Measurements from ENCODE around the gene CENPM.
A peak's percentile ranks its signal among the peaks of the same experiment; 100 is the strongest.

Gene CENPM

DNA sequence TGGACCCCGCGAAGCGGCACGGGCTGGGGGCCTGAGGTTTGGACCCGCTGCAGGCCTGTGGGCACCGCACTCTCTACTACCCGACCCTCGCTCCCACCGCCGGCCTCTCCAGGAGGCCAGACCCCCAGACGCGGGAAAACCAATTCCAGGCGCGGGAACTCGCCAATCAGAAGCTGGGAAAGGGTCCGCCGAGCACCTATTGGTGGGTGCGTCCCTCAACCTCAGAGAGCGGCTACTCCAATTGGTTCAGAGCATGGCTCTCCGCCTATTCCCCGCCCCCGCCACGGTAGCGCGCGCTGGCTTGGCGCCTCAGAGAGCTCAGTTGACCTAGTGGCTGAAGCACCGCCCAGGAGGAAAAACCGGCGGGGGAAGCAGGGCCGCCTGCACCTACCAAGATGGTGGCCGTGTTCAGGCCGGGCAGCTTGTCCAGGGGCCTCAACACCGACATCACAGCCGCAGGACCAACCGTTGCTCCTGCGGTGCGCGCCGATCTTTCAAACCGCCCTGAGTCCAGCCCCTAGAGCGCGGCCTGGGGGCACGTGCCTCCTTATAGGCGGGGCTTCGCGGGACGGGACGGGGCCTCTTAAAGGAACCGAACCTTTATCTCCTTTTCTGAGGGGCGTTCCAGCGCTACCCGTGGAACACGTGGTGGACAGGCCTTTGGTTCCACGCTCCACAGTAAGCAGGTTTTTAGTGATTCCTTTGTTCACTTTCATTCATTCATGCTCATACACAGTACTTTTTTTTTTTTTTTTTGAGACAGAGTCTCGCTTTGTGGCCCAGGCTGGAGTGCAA, at the start of gene CENPM:
TSS of gene CENPM (minus strand) at position 524 of the 795 bp plus-strand sequence. CDS start at position 448, 76 bp downstream.
- H3K4me3 ChIP-seq (ENCODE audit: low read depth in 1 of 2, low read length in 2 of 2) = peak within 1 kb of the TSS; percentile 49 to 67
- no peak within 1 kb of the TSS for H3K9ac ChIP-seq (ENCODE audit: low read length)
- peak within 1 kb of the TSS; percentile 12 for H3K27ac ChIP-seq (ENCODE audit: low read depth, low read length)

GRCh38 chr22:41995211-41995610, 48.3 kb upstream of the CENPM start:
- H3K36me3 ChIP-seq (ENCODE audit: insufficient read depth, low read length) = no peaks in the 10 kb centered on the region
- no peaks in the 10 kb centered on the region for H3K9me3 ChIP-seq (ENCODE audit: low read length)
- no peak overlapping the region for H3K4me3 ChIP-seq (ENCODE audit: low read depth in 1 of 2, low read length in 2 of 2)
- no peak overlapping the region for H3K27ac ChIP-seq (ENCODE audit: low read depth, low read length)
- H3K4me1 ChIP-seq (ENCODE audit: insufficient read depth, low read length) = no peaks in the 10 kb centered on the region
- no peak overlapping the region for H3K9ac ChIP-seq (ENCODE audit: low read length)
- no peaks in the 10 kb centered on the region for H3K27me3 ChIP-seq (ENCODE audit: control insufficient read depth in 1 of 2, insufficient read depth in 2 of 2, low read length in 2 of 2)

More for the DNA sequence above, at the start of gene CENPM:
- Histone ChIP-seq H3K4me1 (ENCODE audit: insufficient read depth, low read length) (no peaks in the 10 kb centered on the region), H3K27me3 (ENCODE audit: control insufficient read depth in 1 of 2, insufficient read depth in 2 of 2, low read length in 2 of 2) (peaks cover 0 to 11% of the 10 kb centered on the region in 2 donors), H3K36me3 (ENCODE audit: insufficient read depth, low read length) (no peaks in the 10 kb centered on the region), H3K9me3 (ENCODE audit: low read length) (no peaks in the 10 kb centered on the region)

DNA sequence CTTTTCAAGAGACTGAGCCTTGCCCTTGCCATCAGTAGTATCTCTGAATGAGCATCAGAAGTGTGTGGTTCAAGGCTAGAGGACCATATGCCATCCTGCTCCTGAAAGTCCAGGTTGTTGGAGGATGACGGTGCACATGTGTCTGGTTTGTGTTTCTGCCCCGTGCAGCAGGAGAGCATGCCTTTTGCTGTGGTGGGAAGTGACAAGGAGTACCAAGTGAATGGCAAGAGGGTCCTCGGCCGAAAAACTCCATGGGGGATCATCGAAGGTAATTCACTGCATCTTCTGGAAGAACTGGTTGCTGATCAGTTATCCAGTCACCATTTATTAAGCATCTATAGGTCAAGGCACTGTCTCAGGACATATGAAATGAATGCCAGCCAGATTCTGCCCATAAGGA, 45.5 kb upstream of the CENPM start:
- H3K27ac ChIP-seq (ENCODE audit: low read depth, low read length) = no peak overlapping the region
- H3K4me1 ChIP-seq (ENCODE audit: insufficient read depth, low read length) = no peaks in the 10 kb centered on the region
- no peak overlapping the region for H3K9ac ChIP-seq (ENCODE audit: low read length)
- no peaks in the 10 kb centered on the region for H3K9me3 ChIP-seq (ENCODE audit: low read length)
- H3K36me3 ChIP-seq (ENCODE audit: insufficient read depth, low read length) = no peaks in the 10 kb centered on the region
- H3K27me3 ChIP-seq (ENCODE audit: control insufficient read depth in 1 of 2, insufficient read depth in 2 of 2, low read length in 2 of 2) = no peaks in the 10 kb centered on the region
- no peak overlapping the region for H3K4me3 ChIP-seq (ENCODE audit: low read depth in 1 of 2, low read length in 2 of 2)

GRCh38 chr22:41991111-41991510, 44.2 kb upstream of the CENPM start:
- Histone ChIP-seq H3K27ac (ENCODE audit: low read depth, low read length) (no peak overlapping the region), H3K4me3 (ENCODE audit: low read depth in 1 of 2, low read length in 2 of 2) (no peak overlapping the region), H3K27me3 (ENCODE audit: control insufficient read depth in 1 of 2, insufficient read depth in 2 of 2, low read length in 2 of 2) (no peaks in the 10 kb centered on the region), H3K9me3 (ENCODE audit: low read length) (no peaks in the 10 kb centered on the region), H3K36me3 (ENCODE audit: insufficient read depth, low read length) (no peaks in the 10 kb centered on the region), H3K4me1 (ENCODE audit: insufficient read depth, low read length) (no peaks in the 10 kb centered on the region), H3K9ac (ENCODE audit: low read length) (no peak overlapping the region)

DNA sequence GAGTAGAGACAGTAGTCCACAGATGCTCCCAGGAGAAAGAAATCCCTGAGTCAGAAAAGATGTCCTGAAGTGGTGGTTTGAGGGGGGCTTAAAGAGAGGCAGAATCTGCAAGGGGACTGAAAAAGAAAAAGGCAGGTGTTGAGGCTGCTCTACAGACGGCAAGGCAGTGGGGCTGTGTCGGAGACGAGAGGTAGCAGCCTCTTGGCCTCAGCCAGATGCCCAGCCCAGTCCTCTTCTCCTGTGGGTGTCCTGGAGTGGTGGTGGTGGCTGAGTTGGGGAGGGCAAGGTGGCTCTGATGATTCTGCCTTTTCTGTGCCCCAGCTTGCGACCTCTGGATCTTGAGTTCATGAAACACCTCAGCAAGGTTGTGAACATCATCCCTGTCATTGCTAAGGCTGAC, 42.3 kb upstream of the CENPM start:
- H3K27ac ChIP-seq (ENCODE audit: low read depth, low read length) = no peak overlapping the region
- H3K4me3 ChIP-seq (ENCODE audit: low read depth in 1 of 2, low read length in 2 of 2) = no peak overlapping the region
- H3K4me1 ChIP-seq (ENCODE audit: insufficient read depth, low read length) = no peaks in the 10 kb centered on the region
- no peaks in the 10 kb centered on the region for H3K36me3 ChIP-seq (ENCODE audit: insufficient read depth, low read length)
- no peaks in the 10 kb centered on the region for H3K27me3 ChIP-seq (ENCODE audit: control insufficient read depth in 1 of 2, insufficient read depth in 2 of 2, low read length in 2 of 2)
- H3K9me3 ChIP-seq (ENCODE audit: low read length) = no peaks in the 10 kb centered on the region
- no peak overlapping the region for H3K9ac ChIP-seq (ENCODE audit: low read length)

DNA sequence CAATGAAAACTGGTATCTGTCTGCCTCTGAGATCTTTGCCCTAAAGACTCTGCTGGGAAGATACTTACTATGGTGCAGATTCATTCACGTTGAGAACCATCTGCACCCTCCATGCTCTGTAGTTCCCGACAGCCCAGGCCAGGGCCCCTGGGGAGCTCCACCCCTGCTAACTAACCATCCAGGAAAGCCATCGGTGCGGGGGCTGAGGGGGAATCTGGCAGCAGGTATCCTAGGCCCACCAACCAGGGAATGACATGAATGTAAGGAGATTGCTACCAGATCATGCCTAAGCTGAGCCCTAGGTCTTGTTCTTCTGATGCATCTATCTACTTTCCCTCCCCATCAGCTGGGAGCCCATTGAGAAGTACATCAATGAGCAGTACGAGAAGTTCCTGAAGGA, 40.3 kb upstream of the CENPM start:
- Histone ChIP-seq H3K4me1 (ENCODE audit: insufficient read depth, low read length) (no peaks in the 10 kb centered on the region), H3K36me3 (ENCODE audit: insufficient read depth, low read length) (no peaks in the 10 kb centered on the region), H3K4me3 (ENCODE audit: low read depth in 1 of 2, low read length in 2 of 2) (no peak overlapping the region), H3K9me3 (ENCODE audit: low read length) (no peaks in the 10 kb centered on the region), H3K27me3 (ENCODE audit: control insufficient read depth in 1 of 2, insufficient read depth in 2 of 2, low read length in 2 of 2) (no peaks in the 10 kb centered on the region), H3K27ac (ENCODE audit: low read depth, low read length) (no peak overlapping the region), H3K9ac (ENCODE audit: low read length) (no peak overlapping the region)

DNA sequence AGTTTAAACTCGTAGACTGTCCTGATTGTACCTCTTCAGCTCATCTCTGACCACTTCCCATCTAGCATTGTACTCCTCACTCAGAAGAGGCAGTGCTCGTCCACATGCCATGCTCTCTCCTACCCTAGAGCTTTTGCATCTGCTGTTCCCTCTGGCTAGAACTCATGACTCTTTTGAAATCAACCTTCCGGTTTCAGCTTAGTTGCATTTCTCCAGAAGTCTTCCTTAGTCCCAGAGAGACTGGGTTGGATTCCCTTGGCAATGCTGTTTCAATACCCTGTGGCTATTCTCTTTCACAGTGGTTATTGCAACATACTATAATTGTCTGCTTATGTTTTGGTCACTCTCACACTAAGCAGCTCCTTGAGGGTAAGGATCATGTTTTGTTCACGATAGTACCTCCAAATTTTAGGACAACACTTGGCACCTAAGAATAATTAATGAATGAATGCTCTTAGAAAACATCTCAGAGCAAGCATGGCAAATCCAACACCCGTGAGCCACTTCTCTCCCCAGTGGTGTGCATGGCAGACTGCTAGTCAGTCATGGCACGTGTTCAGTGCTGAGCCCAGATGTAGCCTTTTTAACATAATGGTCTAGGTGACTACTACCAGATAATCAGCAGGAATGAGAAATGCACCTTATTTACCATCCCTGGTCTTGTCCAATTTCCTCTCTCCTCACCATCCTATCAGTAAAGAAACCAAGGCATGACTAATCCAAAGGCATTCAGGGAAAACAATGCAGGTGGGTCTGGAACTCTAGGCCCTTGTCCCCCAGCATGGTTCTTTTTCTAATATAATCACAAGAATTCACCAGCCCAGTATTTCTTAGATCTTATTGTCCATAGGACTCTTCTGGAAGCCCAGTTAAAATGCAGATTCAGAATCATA, 36.8 kb upstream of the CENPM start:
- no peaks in the 10 kb centered on the region for H3K4me1 ChIP-seq (ENCODE audit: insufficient read depth, low read length)
- H3K4me3 ChIP-seq (ENCODE audit: low read depth in 1 of 2, low read length in 2 of 2) = no peak overlapping the region
- H3K36me3 ChIP-seq (ENCODE audit: insufficient read depth, low read length) = no peaks in the 10 kb centered on the region
- H3K27ac ChIP-seq (ENCODE audit: low read depth, low read length) = no peak overlapping the region
- no peak overlapping the region for H3K9ac ChIP-seq (ENCODE audit: low read length)
- H3K9me3 ChIP-seq (ENCODE audit: low read length) = no peaks in the 10 kb centered on the region
- no peaks in the 10 kb centered on the region for H3K27me3 ChIP-seq (ENCODE audit: control insufficient read depth in 1 of 2, insufficient read depth in 2 of 2, low read length in 2 of 2)

DNA sequence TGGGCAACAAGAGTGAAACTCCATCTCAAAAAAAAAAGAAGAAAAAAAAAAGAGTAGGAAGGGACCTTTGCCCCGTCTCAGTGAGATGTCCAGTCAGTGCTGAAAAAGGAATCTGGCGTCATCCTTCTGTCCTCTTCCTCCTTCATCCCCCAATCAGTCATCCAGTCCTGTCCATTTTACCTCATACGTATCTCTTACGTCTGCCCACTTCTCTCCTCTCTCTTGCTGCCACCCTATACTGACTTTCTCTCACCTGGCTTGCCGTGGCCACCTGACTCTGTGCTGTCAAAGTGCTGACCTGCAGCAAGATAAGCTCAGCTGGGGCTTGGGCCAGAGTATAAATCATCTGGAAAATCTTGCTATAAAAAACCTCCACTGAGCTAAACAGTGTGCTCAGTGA, 35.9 kb upstream of the CENPM start:
- Histone ChIP-seq H3K9me3 (ENCODE audit: low read length) (no peaks in the 10 kb centered on the region), H3K27me3 (ENCODE audit: control insufficient read depth in 1 of 2, insufficient read depth in 2 of 2, low read length in 2 of 2) (peaks cover 0 to 4% of the 10 kb centered on the region in 2 donors), H3K4me3 (ENCODE audit: low read depth in 1 of 2, low read length in 2 of 2) (no peak overlapping the region), H3K27ac (ENCODE audit: low read depth, low read length) (no peak overlapping the region), H3K9ac (ENCODE audit: low read length) (no peak overlapping the region), H3K4me1 (ENCODE audit: insufficient read depth, low read length) (no peaks in the 10 kb centered on the region), H3K36me3 (ENCODE audit: insufficient read depth, low read length) (no peaks in the 10 kb centered on the region)

- no peaks in the 10 kb centered on the region for H3K36me3 ChIP-seq (ENCODE audit: insufficient read depth, low read length)
- peaks cover 6 to 28% of the 10 kb centered on the region in 2 donors for H3K27me3 ChIP-seq (ENCODE audit: control insufficient read depth in 1 of 2, insufficient read depth in 2 of 2, low read length in 2 of 2)
- H3K9ac ChIP-seq (ENCODE audit: low read length) = no peak overlapping the region
- no peaks in the 10 kb centered on the region for H3K9me3 ChIP-seq (ENCODE audit: low read length)
- peaks cover 3% of the 10 kb centered on the region for H3K4me1 ChIP-seq (ENCODE audit: insufficient read depth, low read length)
- H3K4me3 ChIP-seq (ENCODE audit: low read depth in 1 of 2, low read length in 2 of 2) = no peak overlapping the region
- no peak overlapping the region for H3K27ac ChIP-seq (ENCODE audit: low read depth, low read length)
These were observed 32.7 kb upstream of the CENPM start for GRCh38 chr22:41979423-41980250.

GRCh38 chr22:41978732-41979131, 31.8 kb upstream of the CENPM start:
- Histone ChIP-seq H3K27ac (ENCODE audit: low read depth, low read length) (no peak overlapping the region), H3K27me3 (ENCODE audit: control insufficient read depth in 1 of 2, insufficient read depth in 2 of 2, low read length in 2 of 2) (peaks cover 6 to 28% of the 10 kb centered on the region in 2 donors), H3K4me1 (ENCODE audit: insufficient read depth, low read length) (peaks cover 3% of the 10 kb centered on the region), H3K9ac (ENCODE audit: low read length) (no peak overlapping the region), H3K9me3 (ENCODE audit: low read length) (no peaks in the 10 kb centered on the region), H3K36me3 (ENCODE audit: insufficient read depth, low read length) (no peaks in the 10 kb centered on the region), H3K4me3 (ENCODE audit: low read depth in 1 of 2, low read length in 2 of 2) (no peak overlapping the region)

Measured in muscle layer of colon (tissue), 2 donors.